COLO829 (cell line): ENCODE measurements around the gene WDCP.
A peak's percentile ranks its signal among the peaks of the same experiment; 100 is the strongest.
"Not testable (repeated sequence)": the region's sequence is repeated elsewhere in the genome, so short reads cannot be mapped to it uniquely, and the experiment has no call there.

Source experiments
- DNase-seq: peaks from one replicate; pipeline ENCODE4 v3.0.0; 2012; ENCODE audit warnings: low spot score

Gene WDCP

GRCh38 chr2:24046930-24047702, at the start of gene WDCP:
Gene WDCP (minus strand): TSS chr2:24047391. CDS start chr2:24039494, 7,897 bp downstream.
- peak; percentile 88 for DNase-seq

GRCh38 chr2:24095171-24095677, 48.0 kb upstream of the WDCP start:
- not testable (repeated sequence) for DNase-seq

DNA sequence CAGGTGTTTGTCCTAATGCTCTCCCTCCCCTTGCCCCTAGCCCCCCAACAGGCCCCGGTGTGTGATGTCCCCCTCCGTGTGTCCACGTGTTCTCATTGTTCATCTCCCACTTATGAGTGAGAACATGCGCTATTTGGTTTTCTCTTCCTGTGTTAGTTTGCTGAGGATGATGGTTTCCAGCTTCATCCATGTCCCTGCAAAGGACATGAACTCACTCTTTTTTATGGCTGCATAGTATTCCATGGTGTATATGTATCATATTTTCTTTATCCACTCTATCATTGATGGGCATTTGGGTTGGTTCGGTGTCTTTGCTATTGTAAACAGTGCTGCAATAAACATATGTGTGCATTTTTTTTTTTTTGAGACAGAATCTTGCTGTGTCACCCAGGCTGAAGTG, 46.1 kb upstream of the WDCP start:
- DNase-seq, result not testable (repeated sequence)

GRCh38 chr2:24088821-24089359, 41.7 kb upstream of the WDCP start:
- no peak for DNase-seq

- DNase-seq, result no peak
Observed at GRCh38 chr2:24087032-24087431, 39.8 kb upstream of the WDCP start.

DNA sequence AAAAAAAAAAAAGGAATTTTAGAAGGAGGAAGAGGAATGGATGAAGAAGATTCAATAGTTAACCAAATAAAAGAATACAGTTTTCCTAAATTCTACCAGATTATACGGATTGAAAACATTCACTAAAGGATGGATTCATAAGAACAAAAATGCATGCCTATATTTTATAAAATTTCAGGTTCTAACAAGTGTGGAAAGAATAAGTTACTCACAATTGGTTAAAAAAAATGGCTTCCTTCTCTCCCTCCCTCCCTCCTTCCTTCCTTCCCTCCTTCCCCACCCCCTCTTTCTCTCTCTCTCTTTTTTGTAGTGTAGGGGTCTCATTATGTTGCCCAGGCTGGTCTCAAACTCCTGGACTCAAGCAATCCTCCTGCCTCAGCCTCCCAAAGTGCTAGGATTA, 39.0 kb upstream of the WDCP start:
- no peak for DNase-seq

GRCh38 chr2:24085200-24085489, 38.0 kb upstream of the WDCP start:
- DNase-seq, result no peak

DNA sequence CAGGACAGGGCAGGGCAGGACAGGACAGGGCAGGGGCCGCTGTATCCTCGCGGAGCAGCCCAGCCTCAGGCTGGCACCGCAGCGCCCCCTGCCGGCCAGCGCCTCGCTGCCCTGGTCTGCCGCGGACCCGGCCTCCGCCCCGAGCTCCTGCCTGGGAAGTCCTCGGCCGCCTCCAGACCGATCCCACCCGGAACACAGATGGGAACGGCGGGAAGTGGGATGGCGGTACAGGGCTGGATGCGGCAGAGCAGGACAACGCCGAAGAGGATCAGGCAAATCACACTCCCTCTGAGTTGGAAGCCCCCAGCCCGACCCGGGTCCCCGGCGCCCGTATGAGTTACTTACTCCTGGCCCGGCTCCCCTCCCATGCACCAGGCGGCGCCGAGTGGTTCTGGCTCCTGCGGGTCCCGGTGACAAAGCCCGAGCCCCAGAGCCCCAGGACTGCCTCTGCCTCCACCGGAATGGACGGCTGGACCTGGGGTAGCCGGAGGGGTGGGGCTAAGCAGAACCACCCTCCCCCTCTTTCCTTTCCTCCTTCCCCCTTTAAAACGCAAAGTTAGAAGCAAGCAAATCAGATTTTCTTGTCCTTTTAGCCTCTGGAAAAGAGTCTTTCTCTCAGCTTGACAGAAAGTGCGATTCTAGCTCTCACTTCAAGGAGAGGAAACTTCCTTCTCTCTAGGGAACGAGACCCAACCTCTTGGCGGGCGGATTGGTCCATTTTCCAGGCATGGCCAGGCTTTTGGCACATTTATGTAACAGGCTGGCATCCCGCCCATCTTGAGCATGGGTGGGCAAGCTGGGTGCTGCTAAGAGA, 37.4 kb upstream of the WDCP start, which contains the start of gene TP53I3:
TP53I3 (minus strand) TSS at position 449 of the 814 bp plus-strand sequence. CDS start 508 bp downstream, outside the sequence.
- DNase-seq, result peak; percentile 66

GRCh38 chr2:24083567-24084385, 36.6 kb upstream of the WDCP start:
- DNase-seq, result peak; percentile 31

- no peak for DNase-seq
Observed at GRCh38 chr2:24082787-24083566, 35.8 kb upstream of the WDCP start.

DNA sequence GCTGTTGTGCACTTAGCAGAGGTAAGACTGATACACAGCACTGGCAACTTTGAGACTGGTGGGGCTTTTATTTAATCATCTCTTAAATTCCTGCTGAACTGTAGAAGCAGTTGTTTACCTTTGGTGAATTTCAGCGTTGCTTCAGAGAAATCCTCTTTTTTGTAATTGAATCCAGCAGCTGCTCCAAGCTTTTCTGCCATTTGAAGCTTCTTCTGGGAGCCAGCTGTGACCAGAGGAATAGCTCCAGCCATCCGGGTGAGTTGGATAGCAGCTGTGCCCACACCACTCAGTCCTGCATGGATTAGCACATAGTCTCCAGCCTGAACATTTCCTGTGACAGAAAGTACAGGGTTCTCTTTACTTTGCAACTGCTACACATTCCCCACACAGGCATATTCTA, 33.5 kb upstream of the WDCP start:
- DNase-seq, result no peak

GRCh38 chr2:24077879-24078278, 30.7 kb upstream of the WDCP start:
- DNase-seq, result no peak

- no peak for DNase-seq
Observed at GRCh38 chr2:24077535-24077877, 30.3 kb upstream of the WDCP start.

DNA sequence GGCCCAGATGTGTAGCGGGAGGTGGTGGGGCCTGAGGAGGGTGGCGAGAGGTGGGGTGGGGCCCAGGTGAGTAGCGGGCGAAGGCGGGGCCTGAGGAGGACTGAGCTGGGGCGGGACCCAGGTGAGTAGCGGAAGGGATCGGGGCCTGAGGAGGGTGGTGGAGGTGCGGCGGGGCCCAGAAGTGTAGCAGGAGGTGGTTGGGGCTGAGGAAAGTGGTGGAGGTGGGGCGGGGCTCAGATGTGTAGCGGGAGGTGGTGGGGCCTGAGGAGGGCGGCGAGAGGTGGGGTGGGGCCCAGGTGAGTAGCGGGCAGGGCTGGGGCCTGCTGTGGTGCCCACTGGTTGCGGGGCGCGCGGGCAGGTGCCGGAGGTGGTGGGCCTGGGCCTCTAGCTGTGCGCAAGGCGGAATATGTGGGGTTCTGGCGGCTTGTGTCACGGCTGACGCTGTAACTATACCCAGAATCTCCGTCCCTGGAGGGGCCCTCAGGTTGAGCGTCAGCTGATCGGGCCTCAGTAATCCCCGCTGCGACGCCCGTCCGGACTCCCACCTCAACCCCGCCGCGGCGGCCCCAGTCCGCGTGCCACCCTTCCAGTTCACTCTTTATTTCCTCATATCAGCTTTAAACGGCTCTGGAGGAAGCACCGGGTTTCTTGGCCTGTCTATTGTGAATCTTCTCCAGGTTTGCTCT, 29.8 kb upstream of the WDCP start:
- DNase-seq, result no peak

GRCh38 chr2:24075915-24076848, 29.0 kb upstream of the WDCP start, which contains the start of gene SF3B6:
Gene SF3B6 (minus strand): TSS chr2:24076326. CDS start chr2:24076229, 97 bp downstream.
- DNase-seq, result peak; percentile 94

DNA sequence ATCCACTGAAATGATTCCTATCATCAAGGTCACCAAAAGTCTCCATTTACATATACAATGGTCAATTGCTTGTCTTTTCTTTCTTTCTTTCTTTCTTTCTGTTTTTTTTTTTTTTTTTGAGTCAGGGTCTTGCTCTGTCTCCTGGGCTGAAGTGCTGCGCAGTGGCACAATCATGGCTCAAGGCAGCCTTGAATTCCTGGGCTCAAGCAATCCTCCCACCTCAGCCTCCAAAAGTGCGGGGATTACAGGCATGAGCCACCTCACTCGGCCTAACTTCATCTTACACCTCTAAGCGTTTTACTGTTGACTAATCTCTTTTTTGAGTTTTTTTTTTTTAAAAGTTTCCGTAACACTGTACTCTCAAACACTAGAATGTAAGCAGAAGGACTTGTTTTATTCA, 28.1 kb upstream of the WDCP start:
- no peak for DNase-seq

DNA sequence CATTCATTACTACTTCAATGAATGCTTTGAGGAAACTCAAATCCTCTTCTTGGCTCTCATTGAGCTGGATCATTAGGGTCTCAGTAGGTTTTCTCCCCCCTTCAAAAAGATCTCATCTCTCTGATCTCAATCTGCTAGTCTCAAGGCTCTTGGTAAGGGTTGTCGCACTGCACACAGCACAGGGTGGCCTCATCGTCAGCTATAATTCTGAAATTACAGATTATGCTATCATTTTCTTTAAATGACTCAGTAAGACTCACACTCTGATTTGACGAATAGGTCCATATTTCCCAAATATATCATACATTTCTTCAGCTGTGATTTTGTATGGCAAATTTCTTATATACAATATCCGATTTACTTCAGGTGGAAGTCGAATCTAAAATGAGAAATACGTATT, 26.6 kb upstream of the WDCP start:
- DNase-seq, result no peak

- no peak for DNase-seq
Observed at GRCh38 chr2:24072259-24072658, 25.1 kb upstream of the WDCP start.

DNA sequence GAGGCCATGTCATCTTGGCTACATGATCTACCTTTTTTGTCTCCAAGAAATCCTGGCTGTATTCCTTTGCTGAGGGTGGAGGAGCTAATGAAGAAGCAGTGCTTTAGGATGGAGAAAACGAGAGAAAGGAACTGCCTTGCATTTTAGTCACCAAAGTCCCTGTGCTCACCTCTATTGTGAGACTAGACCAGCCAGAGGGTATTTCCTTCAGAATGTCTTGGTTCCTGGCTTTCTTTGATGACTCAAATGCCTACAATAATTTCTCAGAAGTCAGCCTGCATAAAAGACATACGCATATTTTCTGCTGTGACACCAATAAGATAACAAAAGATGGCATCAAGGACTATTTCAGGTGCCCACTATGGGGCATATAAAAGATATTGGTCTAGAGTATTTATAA, 18.1 kb upstream of the WDCP start:
- DNase-seq, result no peak
